Duodenal mucosa (tissue), 2 donors: ENCODE data around the gene CD80.

ENCODE experiments used
- H3K27ac ChIP-seq: one replicate; pipeline ENCODE4 v1.7.0; 2013; ENCODE audit warnings: low read depth, low read length
- H3K27me3 ChIP-seq, 2 donors: one replicate each; pipeline ENCODE4 v1.7.0; 2013; ENCODE audit warnings: low read length in 2 of 2, control low read depth in 1 of 2; ENCODE audit not compliant: insufficient read depth in 2 of 2, control insufficient read depth in 1 of 2
- H3K36me3 ChIP-seq, 2 donors: one replicate each; pipeline ENCODE4 v1.7.0; 2013; ENCODE audit warnings: low read length in 2 of 2, control low read depth in 1 of 2; ENCODE audit not compliant: insufficient read depth in 2 of 2, control insufficient read depth in 1 of 2
- H3K4me1 ChIP-seq, 2 donors: one replicate each; pipeline ENCODE4 v1.7.0; 2013; ENCODE audit warnings: low read length in 2 of 2, control low read depth in 1 of 2; ENCODE audit not compliant: insufficient read depth in 2 of 2, control insufficient read depth in 1 of 2
- H3K4me3 ChIP-seq, 2 donors: one replicate each; pipeline ENCODE4 v1.7.0; 2013; ENCODE audit warnings: low read length in 2 of 2, low read depth in 1 of 2
- H3K9ac ChIP-seq, 2 donors: one replicate each; pipeline ENCODE4 v1.7.0; 2013; ENCODE audit warnings: low read length in 2 of 2, low read depth in 1 of 2
- H3K9me3 ChIP-seq, 2 donors: one replicate each; pipeline ENCODE4 v1.7.0; 2013; ENCODE audit warnings: low read length in 2 of 2, control low read depth in 1 of 2; ENCODE audit not compliant: control insufficient read depth in 1 of 2

CD80 gene

DNA sequence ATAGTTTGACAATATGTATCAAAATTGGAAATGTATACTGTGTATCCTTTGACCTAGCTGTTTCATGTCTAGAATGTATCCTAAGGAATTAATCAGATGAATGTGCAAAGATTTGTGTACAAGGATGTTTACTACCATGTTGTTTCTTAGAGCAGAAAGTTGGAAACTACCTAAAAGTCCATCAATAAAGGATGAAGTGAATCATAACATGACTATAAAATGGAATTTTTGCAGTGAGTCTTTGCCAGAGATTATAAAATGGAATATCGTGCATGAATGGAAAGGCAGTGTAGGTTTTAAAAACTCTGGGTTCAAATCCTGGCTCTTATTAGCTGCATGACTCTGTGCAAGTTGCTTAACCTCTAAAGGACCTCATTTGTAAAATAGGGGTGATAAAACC is 76.3 kb downstream of the CD80 start:
- Histone ChIP-seq H3K36me3 (peaks cover 25 to 32% of the 10 kb centered on the region in 2 donors), H3K4me1 (no peaks in the 10 kb centered on the region), H3K9me3 (no peaks in the 10 kb centered on the region), H3K4me3 (no peak overlapping the region), H3K27me3 (no peaks in the 10 kb centered on the region), H3K27ac (no peak overlapping the region), H3K9ac (no peak overlapping the region)

DNA sequence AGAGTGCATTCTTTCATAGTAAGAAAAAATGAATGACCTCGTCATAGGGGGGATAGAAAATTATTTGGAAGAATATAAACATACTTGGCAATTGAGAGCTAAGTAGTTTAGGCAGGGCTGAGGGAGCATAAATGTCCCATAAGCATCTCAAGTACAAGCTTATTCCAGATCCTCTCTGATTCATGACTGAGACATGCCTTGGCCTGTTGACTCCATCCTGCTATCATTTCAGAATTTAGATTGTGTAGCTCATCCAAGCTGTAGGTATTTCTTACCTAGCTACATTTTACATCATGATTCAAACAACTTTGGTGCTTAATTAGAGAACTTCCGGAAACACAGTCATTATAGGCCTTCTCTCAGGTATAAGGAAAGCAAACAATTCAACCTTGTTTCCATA is 78.3 kb downstream of the CD80 start:
- H3K4me3 ChIP-seq, result no peak overlapping the region
- no peaks in the 10 kb centered on the region for H3K9me3 ChIP-seq
- H3K9ac ChIP-seq, result no peak overlapping the region
- H3K36me3 ChIP-seq, result peaks cover 19 to 38% of the 10 kb centered on the region in 2 donors
- H3K27me3 ChIP-seq, result no peaks in the 10 kb centered on the region
- no peak overlapping the region for H3K27ac ChIP-seq
- no peaks in the 10 kb centered on the region for H3K4me1 ChIP-seq
